GM18520 (cell line): ENCODE measurements around the gene TTLL1.
"Not testable (repeated sequence)": the region's sequence is repeated elsewhere in the genome, so short reads cannot be mapped to it uniquely, and the experiment has no call there.

Source experiments
- ATAC-seq: cut with Tn5 transposase; IDR thresholded peaks from one replicate; pipeline ENCODE4 v1.9.1; 2021; ENCODE audit not compliant: unreplicated experiment

The TTLL1 gene

DNA sequence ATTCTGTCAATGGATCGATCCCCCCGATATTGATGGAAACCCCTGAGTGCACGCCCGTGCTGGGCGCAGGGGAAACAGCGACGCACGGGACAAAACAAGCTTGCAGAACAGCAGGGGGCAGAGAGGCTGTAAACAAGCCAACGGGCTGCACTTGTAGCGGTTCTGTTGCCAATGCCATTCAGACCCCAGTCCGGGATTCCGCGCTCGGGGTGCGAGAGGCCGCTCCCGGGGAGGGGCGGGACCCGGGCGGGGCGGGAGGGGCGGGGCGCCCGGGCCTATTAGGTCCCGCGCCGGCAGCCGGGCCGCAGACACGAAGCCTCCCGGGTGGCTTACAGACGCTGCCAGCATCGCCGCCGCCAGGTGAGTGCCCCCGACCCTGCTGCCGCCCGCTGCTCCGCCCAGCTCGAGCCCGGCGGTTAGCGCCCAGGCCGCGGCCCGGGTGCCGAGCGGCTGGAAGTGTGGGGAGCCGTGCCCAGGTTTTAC lies 21.3 kb upstream of the TTLL1 start, which contains the start of gene BIK:
Gene BIK, plus strand, starts transcription at position 307 of the 483 bp plus-strand sequence. CDS start 13,273 bp downstream, outside the sequence.
- ATAC-seq: no peak

- no peak for ATAC-seq
Observed at GRCh38 chr22:43109921-43110443, 20.8 kb upstream of the TTLL1 start.

GRCh38 chr22:43109511-43109910 lies 20.3 kb upstream of the TTLL1 start:
- ATAC-seq: no peak

DNA sequence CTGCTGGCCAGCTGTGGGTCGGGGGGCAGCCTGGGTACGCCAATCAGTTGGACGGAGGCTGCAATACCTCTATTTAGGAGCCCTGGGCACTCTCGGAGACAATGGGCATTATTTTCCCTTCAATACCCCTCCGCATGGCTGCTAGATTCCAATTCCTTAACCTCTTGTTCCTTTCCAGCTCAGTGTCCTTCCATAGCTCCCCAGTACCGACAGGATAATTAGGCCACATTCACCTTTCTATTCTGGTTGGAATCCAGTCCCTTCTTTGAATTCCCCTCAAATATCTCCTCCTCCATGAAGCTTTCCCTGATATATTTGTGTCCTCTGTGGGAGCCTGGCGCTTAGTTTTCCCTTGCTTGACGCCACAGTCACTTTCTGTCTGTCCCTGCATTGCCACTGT lies 17.1 kb upstream of the TTLL1 start:
- ATAC-seq: no peak

GRCh38 chr22:43104950-43105349 lies 15.8 kb upstream of the TTLL1 start:
- ATAC-seq: not testable (repeated sequence)

GRCh38 chr22:43104056-43104625 lies 14.9 kb upstream of the TTLL1 start:
- ATAC-seq: not testable (repeated sequence)

GRCh38 chr22:43101306-43101705 lies 12.1 kb upstream of the TTLL1 start:
- ATAC-seq: no peak

DNA sequence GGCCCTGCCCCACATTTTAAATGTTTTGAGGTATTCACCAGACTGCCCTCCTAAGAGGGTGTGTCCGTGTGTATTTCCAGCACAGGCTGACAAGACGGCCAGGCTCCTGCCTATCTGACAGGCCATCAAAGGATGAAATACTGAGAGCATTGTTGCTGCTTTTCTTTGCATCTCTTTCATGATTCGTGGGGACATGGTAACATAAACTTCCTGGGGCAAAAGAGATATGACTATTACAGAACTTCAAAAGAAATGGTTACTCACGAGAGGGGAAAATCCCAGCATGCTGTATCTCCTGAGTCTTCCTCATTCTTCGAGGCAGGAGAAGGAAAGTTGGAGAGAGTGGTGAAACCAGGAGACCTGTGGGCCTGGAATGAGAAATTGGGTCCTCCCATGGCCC lies 11.0 kb upstream of the TTLL1 start:
- ATAC-seq: no peak

DNA sequence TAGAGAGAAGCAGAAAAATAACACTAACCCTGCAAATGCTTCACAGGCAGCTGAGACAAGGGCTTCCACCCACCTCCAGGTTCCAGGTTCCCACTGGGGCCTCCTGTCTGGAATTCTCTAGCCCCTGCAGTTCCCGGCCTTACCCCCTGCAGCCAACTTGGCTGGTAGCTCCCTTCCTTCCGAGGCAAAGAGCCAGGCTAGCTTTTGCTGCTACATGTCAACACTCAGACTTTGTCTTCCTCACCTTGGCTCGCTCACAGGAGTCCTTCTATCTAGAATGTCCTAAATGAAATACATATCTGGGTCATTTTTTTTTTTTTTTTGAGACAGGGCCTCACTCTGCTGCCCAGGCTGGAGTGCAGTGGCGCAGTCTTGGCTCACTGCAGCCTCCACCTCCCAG lies 9.9 kb upstream of the TTLL1 start:
- ATAC-seq: no peak

DNA sequence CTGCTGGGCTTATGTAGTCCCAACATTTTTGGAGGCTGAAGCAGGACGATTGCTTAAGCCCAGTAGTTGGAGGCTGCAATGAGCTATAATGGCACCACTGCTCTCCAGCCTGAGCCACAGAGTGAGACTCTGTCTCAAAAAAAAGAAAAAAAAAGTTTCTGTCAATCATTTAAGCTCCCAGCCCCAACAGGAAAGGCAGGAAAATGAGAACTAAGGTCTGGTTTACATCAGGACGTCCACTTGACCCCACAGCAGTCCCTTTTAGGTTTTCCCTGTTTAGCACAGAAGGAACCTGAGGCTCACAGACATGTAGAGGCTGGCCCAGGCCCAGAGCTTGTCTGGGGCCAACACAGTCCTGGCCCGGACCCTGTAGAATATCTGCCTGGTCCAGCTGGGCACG lies 9.2 kb upstream of the TTLL1 start:
- no peak for ATAC-seq

DNA sequence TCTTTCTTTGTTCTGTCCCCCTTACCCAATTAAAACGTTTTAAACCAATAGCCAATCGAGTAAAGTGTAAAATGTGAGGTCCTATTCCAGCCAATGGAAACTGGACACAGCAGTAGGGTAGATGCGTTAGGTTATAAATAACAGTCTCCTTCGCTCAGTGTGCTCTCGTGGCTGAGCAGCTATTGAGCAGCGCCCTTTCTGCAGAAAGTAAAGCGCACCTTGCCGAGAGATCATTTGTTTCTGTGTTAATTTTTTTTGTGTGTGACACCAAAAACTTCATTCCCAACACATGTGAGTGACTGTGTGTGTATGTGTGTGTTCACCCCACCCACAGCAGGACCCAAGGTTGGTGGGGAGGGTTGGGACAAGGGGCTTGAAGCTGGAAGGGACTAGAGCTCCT lies 7.2 kb upstream of the TTLL1 start:
- no peak for ATAC-seq

DNA sequence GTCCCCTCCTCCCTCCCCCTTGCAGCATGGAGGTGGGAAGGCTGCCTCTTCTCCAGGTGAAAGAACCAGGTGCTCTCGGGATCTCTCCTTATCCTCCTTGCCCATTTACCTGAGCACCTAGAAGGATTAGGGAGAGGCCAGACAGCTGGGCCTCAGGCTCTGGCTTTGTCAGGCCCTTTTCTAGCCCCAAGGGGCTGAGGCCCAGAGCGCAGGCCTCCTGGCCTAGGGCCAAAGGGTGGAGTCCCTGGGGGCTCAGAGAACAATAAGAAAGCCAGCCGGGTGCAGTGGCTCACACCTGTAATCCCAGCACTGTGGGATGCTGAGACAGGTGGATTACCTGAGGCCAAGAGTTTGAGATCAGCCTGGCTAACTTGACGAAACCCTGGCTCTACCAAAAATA lies 5.4 kb upstream of the TTLL1 start:
- ATAC-seq: no peak

- ATAC-seq: no peak
Observed at GRCh38 chr22:43094085-43094484, 4.9 kb upstream of the TTLL1 start.

DNA sequence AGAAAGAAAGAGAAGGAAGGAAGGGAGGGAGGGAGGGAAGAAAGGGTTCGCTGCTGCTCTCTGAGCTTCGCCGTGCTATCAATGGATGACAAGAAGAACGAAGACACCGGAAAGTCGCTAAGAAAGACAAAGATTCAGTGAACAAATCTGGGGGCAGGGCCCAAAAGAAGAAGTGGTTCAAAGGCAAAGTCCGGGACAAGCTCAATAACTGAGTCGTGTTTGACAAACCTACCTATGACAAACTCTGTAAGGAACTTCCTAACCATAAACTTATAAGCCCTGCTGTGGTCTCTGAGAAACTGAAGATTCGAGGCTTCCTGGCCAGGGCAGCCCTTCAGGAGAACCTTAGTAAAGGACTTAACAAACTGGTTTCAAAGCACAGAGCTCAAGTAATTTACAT lies 2.9 kb upstream of the TTLL1 start:
- no peak for ATAC-seq

DNA sequence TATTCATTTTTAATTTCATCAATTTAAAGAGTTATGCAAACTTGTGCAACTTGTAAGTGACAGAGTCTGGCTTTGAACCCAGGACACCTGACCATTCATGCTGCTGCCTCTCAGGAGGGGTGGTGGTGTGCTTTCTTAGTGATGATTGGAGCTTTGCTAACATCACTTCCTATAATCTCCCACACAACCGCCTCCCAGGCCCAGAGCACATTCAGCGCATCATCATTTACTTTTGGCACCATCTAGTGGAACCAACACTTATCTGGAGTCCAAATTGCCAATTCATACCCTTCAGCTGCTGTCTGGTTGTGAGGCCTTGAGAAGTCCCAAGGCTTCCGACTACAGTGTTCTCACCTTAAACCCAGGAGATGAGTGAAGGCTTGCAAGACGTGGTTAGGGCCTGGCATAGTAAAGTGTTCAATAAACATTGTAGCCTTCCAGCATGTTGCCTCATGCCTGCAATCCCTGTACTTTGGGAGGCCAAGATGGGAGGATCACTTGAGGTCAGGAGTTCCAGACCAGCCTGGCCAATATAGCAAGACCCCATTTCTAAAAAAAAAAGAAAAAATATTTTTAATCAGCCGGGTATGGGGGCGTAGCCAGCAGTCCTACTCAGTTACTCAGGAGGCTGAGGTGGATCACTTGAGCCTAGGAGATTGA lies 1.1 kb upstream of the TTLL1 start:
- ATAC-seq: no peak

- ATAC-seq: no peak
Observed at GRCh38 chr22:43088627-43088983, 586 bp downstream of the TTLL1 start.

GRCh38 chr22:43085658-43086606 lies 3.3 kb downstream of the TTLL1 start:
- ATAC-seq: no peak

DNA sequence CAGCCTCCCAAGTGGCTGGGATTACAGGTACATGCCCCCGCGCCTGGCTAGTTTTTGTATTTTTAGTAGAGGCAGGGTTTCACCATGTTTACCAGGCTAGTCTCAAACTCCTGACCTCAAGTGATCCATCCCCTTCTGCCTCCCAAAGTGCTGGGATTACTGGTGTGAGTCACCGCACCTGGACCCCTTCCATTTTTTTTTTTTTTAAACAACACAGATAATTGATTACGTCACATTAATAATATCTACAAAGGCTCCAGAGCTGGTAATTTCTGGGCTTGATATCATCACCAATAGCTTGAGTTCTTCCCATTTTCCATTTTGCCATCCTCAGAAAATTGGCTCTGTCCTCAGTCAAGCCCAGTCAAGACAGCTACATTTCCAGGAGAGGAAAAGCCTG lies 7.2 kb downstream of the TTLL1 start:
- ATAC-seq: no peak

GRCh38 chr22:43080616-43081015 lies 8.6 kb downstream of the TTLL1 start:
- no peak for ATAC-seq

- ATAC-seq: no peak
Observed at GRCh38 chr22:43079742-43080141, 9.4 kb downstream of the TTLL1 start.

DNA sequence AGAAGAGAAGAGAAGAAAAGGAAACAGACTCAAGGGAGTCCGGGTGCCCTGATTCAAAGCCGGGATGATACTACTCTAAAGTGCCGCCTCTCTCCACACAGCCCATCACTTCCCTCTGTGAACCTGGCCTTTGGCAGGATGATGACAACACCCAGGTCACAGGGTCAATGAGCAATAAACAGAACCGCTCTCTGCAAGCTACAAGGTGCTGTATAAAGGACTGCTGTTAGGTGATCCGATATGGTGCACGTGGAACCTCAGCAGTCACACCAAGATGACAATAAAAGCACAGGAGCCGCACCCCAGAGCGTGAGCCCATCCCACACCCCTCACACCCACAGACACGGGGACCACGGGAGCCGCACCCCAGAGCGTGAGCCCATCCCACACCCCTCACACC lies 10.7 kb downstream of the TTLL1 start:
- ATAC-seq: no peak
